ENCODE results near the gene YDJC. TPM values are rescaled to one million over a fixed set of nuclear protein-coding genes. Genes with fewer than 3 reads are reported as not detected.
A peak's percentile ranks its signal among the peaks of the same experiment; 100 is the strongest.

Gene YDJC
- total and polyA plus RNA-seq, 9 of the 15 experiments (the other 6 are each of a cell fraction or from before 2014, with no cell fraction given): 13.5 to 871 (median 164) TPM

DNA sequence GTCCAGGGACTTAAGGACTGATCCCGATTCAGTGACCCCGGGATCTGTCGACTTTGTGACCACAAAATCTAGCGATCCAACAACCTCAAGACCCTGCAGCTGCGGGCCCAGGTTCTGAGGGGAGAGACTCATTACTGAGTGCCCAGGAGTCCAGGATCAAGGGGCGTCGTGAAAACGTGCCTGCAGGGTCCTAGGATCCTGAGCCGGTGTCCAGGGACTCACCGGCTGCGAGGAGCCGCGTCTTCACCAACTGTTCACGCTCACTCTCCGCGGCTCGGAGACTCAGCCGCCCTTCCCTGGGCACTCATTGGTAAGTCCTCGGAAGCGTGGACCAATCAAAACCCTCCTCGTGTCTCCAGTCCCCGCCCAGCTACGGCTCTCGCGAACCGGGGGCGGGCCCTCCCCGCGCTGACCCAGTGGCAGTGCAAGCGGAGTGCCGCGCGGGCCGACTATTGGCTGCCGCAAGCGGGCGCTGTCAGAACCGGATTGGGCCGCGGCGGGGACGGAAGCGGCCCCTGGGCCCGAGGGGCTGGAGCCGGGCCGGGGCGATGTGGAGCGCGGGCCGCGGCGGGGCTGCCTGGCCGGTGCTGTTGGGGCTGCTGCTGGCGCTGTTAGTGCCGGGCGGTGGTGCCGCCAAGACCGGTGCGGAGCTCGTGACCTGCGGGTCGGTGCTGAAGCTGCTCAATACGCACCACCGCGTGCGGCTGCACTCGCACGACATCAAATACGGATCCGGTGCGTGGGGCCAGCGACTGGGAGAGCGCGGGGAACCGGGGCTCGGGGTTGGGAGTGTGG is 12.2 kb upstream of the YDJC start, which contains the start of gene SDF2L1 (continued):
- TF ChIP-seq HDAC6 (IDR thresholded peaks at IDR 0.05; ENCODE audit: low read depth, low read length) (peak; percentile 94), ZNF316 (IDR thresholded peaks at IDR 0.05) (no peak), ZNF778 (CRISPR knock-in tag; IDR thresholded peaks at IDR 0.05) (no peak), MYC (IDR thresholded peaks at IDR 0.05; ENCODE audit: low read depth, low read length) (peak; percentile 95), MYC (CRISPR knock-in tag; IDR thresholded peaks at IDR 0.05; ENCODE audit: borderline replicate concordance, low read depth) (no peak), SMAD2 (IDR thresholded peaks at IDR 0.05; ENCODE audit: low read depth, low read length) (peak; percentile 67; the same call in 1 of the 2 replicates), YBX1 (IDR thresholded peaks at IDR 0.05) (no peak), CBFB (CRISPR knock-in tag; IDR thresholded peaks at IDR 0.05) (no peak), HMG20B (CRISPR knock-in tag; IDR thresholded peaks at IDR 0.05) (no peak), SMARCE1 (IDR thresholded peaks at IDR 0.05) (no peak), PCBP2 (IDR thresholded peaks at IDR 0.05; ENCODE audit: low read depth, low read length, poor library complexity, severe bottlenecking) (no peak), POLR3G (IDR thresholded peaks at IDR 0.05; ENCODE audit: extremely low read depth, insufficient read length, insufficient replicate concordance) (no peak), NFYB (IDR thresholded peaks at IDR 0.05; ENCODE audit: extremely low read depth, insufficient read length) (no peak), BMI1 (IDR thresholded peaks at IDR 0.05; ENCODE audit: low read length) (no peak), ZNF354B (CRISPR knock-in tag; IDR thresholded peaks at IDR 0.05) (no peak), ZKSCAN1 (IDR thresholded peaks at IDR 0.05; ENCODE audit: low read depth, low read length) (peak; percentile 68; the same call in 1 of the 2 replicates), SAP30 (IDR thresholded peaks at IDR 0.05; ENCODE audit: borderline replicate concordance, insufficient read depth, low read depth, low read length, poor library complexity, severe bottlenecking) (peak; percentile 97), HCFC1 (IDR thresholded peaks at IDR 0.05; ENCODE audit: low read depth, low read length) (peak; percentile 59; the same call in 1 of the 2 replicates), SIN3B (IDR thresholded peaks at IDR 0.05; ENCODE audit: low read depth) (no peak), SP1 (CRISPR knock-in tag; IDR thresholded peaks at IDR 0.05) (no peak), CCAR2 (IDR thresholded peaks at IDR 0.05; ENCODE audit: low read depth, low read length) (no peak), SIN3A (IDR thresholded peaks at IDR 0.05; ENCODE audit: borderline replicate concordance in 2 of 2, control insufficient read depth in 1 of 2, low read depth in 2 of 2, low read length in 2 of 2) (no peak; a peak in 2 of 4 replicates), DMBX1 (CRISPR knock-in tag; IDR thresholded peaks at IDR 0.05; ENCODE audit: borderline replicate concordance) (no peak), POU5F1 (IDR thresholded peaks at IDR 0.05; ENCODE audit: borderline replicate concordance, low read depth, low read length, partially characterized antibody) (peak; percentile 66), SMC3 (conservative IDR thresholded peaks at IDR 0.05; ENCODE audit: insufficient read depth, low read depth, low read length) (peak; percentile 7)
- TF ChIP-seq, protein P1, sequence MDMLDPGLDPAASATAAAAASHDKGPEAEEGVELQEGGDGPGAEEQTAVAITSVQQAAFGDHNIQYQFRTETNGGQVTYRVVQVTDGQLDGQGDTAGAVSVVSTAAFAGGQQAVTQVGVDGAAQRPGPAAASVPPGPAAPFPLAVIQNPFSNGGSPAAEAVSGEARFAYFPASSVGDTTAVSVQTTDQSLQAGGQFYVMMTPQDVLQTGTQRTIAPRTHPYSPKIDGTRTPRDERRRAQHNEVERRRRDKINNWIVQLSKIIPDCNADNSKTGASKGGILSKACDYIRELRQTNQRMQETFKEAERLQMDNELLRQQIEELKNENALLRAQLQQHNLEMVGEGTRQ (CRISPR knock-in tag; IDR thresholded peaks at IDR 0.05): no peak
- TF ChIP-seq, protein P2, sequence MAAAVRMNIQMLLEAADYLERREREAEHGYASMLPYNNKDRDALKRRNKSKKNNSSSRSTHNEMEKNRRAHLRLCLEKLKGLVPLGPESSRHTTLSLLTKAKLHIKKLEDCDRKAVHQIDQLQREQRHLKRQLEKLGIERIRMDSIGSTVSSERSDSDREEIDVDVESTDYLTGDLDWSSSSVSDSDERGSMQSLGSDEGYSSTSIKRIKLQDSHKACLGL (CRISPR knock-in tag; IDR thresholded peaks at IDR 0.05; ENCODE audit: borderline replicate concordance, poor library complexity, severe bottlenecking): no peak
- TF ChIP-seq, protein P3, sequence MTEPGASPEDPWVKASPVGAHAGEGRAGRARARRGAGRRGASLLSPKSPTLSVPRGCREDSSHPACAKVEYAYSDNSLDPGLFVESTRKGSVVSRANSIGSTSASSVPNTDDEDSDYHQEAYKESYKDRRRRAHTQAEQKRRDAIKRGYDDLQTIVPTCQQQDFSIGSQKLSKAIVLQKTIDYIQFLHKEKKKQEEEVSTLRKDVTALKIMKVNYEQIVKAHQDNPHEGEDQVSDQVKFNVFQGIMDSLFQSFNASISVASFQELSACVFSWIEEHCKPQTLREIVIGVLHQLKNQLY (CRISPR knock-in tag; conservative IDR thresholded peaks at IDR 0.05): peak in 1 of 2 experiments; percentile 97; a peak in 2 of 4 replicates

Data from K562 (cell line).